MM.1S (cell line): ENCODE results near the gene GPC4.

Source experiments
- DNase-seq: peaks from one replicate; pipeline ENCODE4 v3.0.0-alpha.2; 2015
- H2AFZ ChIP-seq: fragments of 300-600 bp; sonication (generic); 2 replicates; pipeline ENCODE4 v1.6.0; 2016; ENCODE audit warnings: antibody characterized with exemption, low read length
- H3F3A ChIP-seq: fragments of 300-600 bp; sonication (generic); 2 replicates; pipeline ENCODE4 v1.6.1; 2016; ENCODE audit warnings: mild to moderate bottlenecking, antibody characterized with exemption, low read length, moderate library complexity, mixed read lengths; ENCODE audit not compliant: insufficient read depth
- H3K27ac ChIP-seq: fragments of 300-600 bp; sonication (generic); 2 replicates; pipeline ENCODE4 v1.5.1; 2016; ENCODE audit warnings: mild to moderate bottlenecking, low read length
- H3K27me3 ChIP-seq: fragments of 300-600 bp; sonication (generic); replicated peaks from 2 replicates; pipeline ENCODE4 v1.6.0; 2016; ENCODE audit warnings: low read length; ENCODE audit not compliant: insufficient read depth
- H3K36me3 ChIP-seq: fragments of 300-600 bp; sonication (generic); replicated peaks from 2 replicates; pipeline ENCODE4 v1.6.1; 2016; ENCODE audit warnings: mild to moderate bottlenecking, low read length, mixed read lengths; ENCODE audit not compliant: insufficient read depth
- H3K4me1 ChIP-seq: fragments of 300-600 bp; sonication (generic); 2 replicates; pipeline ENCODE4 v1.6.1; 2016; ENCODE audit warnings: low read length, mixed read lengths
- H3K4me2 ChIP-seq: fragments of 300-600 bp; sonication (generic); 2 replicates; pipeline ENCODE4 v1.6.0; 2016; ENCODE audit warnings: low read depth, low read length
- H3K4me3 ChIP-seq: fragments of 300-600 bp; sonication (generic); 2 replicates; pipeline ENCODE4 v1.5.1; 2016; ENCODE audit warnings: low read length, mixed read lengths
- H3K79me2 ChIP-seq: fragments of 300-600 bp; sonication (generic); 2 replicates; pipeline ENCODE4 v1.6.1; 2016; ENCODE audit warnings: mixed run types, low read length, mixed read lengths
- H3K9ac ChIP-seq: fragments of 300-600 bp; sonication (generic); 2 replicates; pipeline ENCODE4 v1.6.1; 2016; ENCODE audit warnings: low read length, mixed read lengths
- H3K9me2 ChIP-seq: fragments of 300-600 bp; sonication (generic); replicated peaks from 2 replicates; pipeline ENCODE4 v1.6.1; 2016; ENCODE audit warnings: mild to moderate bottlenecking, low read length, mixed read lengths; ENCODE audit not compliant: insufficient read depth
- H3K9me3 ChIP-seq: fragments of 300-600 bp; sonication (generic); replicated peaks from 2 replicates; pipeline ENCODE4 v1.6.1; 2016; ENCODE audit warnings: mild to moderate bottlenecking, low read length, mixed read lengths; ENCODE audit not compliant: insufficient read depth
- H4K20me1 ChIP-seq: fragments of 300-600 bp; sonication (generic); 2 replicates; pipeline ENCODE4 v1.6.1; 2016; ENCODE audit warnings: mild to moderate bottlenecking, low read length, moderate library complexity, mixed read lengths; ENCODE audit not compliant: insufficient read depth
- EZH2 ChIP-seq: fragments of 300-600 bp; sonication (generic); optimal IDR thresholded peaks from 2 replicates; pipeline ENCODE3; 2017; ENCODE audit warnings: low read depth, mild to moderate bottlenecking, antibody characterized with exemption, low read length, mixed read lengths
- EZH2phosphoT487 ChIP-seq: fragments of 300-600 bp; sonication (generic); IDR thresholded peaks from 2 replicates; pipeline ENCODE4 v1.6.1; 2018; ENCODE audit warnings: antibody characterized with exemption, low read length
- TF ChIP-seq, protein P1 (sequence below): fragments of 300-600 bp; sonication (generic); IDR thresholded peaks from 2 replicates; pipeline ENCODE4 v1.5.1; 2016; ENCODE audit warnings: antibody characterized with exemption, low read length, mixed read lengths

Gene GPC4

DNA sequence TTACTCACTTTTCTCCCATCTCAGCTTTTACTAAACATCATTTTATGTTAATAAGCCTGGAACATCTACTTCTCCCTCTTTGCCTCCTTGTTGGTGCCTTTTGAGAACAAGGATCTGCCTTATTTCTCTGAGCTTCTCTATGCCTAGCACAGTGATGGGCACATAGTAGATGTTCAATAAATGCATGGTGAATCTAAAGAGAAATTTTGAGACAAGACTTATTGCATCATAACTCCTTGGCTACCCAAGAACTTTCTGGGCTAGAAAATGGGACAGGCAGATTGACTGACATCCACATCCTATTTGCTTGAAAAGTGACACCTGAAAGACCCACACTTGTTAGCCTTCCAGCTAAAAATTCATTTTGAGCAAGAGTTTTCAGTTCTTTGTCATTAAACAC, 109.9 kb downstream of the GPC4 start:
- DNase-seq = no peak
- H3K27me3 ChIP-seq = no peaks in the 10 kb centered on the region
- H4K20me1 ChIP-seq = no peaks in the 10 kb centered on the region

DNA sequence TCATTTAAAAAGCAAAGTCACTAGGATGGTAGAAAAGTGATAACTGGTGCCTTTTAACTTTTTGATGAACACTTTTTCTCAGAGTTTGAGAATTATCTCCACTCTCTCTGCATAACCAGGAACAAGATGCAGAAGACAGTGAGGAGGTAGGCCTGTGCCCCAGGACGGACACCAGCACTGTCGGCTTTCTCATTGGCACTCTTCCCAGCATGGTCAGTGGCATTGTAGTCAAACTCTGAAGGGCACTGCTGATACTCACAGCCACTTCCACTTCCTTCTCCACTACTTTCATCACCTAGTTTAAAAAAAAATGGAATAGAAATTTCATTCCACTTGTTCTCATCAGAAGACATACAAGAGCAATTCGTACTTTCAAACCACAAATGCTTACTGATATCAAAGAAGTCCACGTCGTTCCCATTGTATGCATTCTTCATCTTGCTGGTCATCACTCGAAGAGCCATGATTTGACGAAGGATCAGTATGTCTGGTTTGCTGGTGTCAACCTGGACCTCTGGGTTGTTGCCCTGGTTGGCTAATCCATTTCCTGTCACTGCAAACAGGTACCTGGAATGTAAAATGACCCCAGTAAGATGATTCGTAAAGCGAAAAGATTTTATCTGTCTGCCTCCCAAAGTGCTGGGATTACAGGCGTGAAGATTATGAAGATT, 112.4 kb downstream of the GPC4 start:
- Histone ChIP-seq H3K9me2 (no peaks in the 10 kb centered on the region), H3K9ac (no peak overlapping the region), H3K4me1 (no peaks in the 10 kb centered on the region), H2AFZ (no peak overlapping the region), H3K27ac (no peak overlapping the region), H3K4me2 (no peak overlapping the region), H3K27me3 (no peaks in the 10 kb centered on the region), H3K4me3 (no peak overlapping the region), H3K36me3 (no peaks in the 10 kb centered on the region), H4K20me1 (no peaks in the 10 kb centered on the region), H3K9me3 (no peaks in the 10 kb centered on the region), H3F3A (no peaks in the 10 kb centered on the region), H3K79me2 (no peaks in the 10 kb centered on the region)
- TF ChIP-seq EZH2phosphoT487 (no peak), EZH2 (no peak)
- TF ChIP-seq, protein P1, sequence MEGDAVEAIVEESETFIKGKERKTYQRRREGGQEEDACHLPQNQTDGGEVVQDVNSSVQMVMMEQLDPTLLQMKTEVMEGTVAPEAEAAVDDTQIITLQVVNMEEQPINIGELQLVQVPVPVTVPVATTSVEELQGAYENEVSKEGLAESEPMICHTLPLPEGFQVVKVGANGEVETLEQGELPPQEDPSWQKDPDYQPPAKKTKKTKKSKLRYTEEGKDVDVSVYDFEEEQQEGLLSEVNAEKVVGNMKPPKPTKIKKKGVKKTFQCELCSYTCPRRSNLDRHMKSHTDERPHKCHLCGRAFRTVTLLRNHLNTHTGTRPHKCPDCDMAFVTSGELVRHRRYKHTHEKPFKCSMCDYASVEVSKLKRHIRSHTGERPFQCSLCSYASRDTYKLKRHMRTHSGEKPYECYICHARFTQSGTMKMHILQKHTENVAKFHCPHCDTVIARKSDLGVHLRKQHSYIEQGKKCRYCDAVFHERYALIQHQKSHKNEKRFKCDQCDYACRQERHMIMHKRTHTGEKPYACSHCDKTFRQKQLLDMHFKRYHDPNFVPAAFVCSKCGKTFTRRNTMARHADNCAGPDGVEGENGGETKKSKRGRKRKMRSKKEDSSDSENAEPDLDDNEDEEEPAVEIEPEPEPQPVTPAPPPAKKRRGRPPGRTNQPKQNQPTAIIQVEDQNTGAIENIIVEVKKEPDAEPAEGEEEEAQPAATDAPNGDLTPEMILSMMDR = no peak
- no peak for DNase-seq

More for the DNA sequence above, 109.9 kb downstream of the GPC4 start:
- no peaks in the 10 kb centered on the region for H3K36me3 ChIP-seq
- no peaks in the 10 kb centered on the region for H3K9me2 ChIP-seq
- no peaks in the 10 kb centered on the region for H3F3A ChIP-seq
- TF ChIP-seq EZH2phosphoT487 (no peak), EZH2 (no peak)
- TF ChIP-seq, protein P1 = no peak
- no peak overlapping the region for H2AFZ ChIP-seq
- H3K4me2 ChIP-seq = no peak overlapping the region
- no peaks in the 10 kb centered on the region for H3K79me2 ChIP-seq
- H3K9me3 ChIP-seq = no peaks in the 10 kb centered on the region
- H3K9ac ChIP-seq = no peak overlapping the region
- H3K4me3 ChIP-seq = no peak overlapping the region
- H3K27ac ChIP-seq = no peak overlapping the region
- no peaks in the 10 kb centered on the region for H3K4me1 ChIP-seq

DNA sequence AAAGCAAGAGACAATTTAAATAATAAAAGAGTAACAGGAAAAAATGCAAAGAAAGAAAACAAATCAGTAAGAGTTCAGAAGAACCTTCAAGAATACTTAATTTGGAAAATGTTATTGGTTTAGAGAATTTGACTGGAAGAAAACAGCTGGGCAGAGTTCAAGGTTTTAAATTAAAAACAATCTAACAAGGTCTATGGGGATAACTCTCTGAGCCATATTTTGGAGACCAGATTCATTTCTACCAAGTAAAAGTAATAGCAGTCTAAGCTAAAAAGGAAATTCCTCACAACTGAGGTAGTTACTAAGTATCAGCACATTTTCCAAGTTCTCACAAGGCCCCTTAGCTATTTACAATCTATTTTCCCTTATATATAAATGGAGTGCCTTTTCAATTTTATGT, 114.7 kb downstream of the GPC4 start:
- H2AFZ ChIP-seq = no peak overlapping the region
- no peaks in the 10 kb centered on the region for H3K9me3 ChIP-seq
- H3K36me3 ChIP-seq = no peaks in the 10 kb centered on the region
- no peak overlapping the region for H3K9ac ChIP-seq
- no peak for DNase-seq
- no peaks in the 10 kb centered on the region for H3K27me3 ChIP-seq
- no peaks in the 10 kb centered on the region for H4K20me1 ChIP-seq
- no peak overlapping the region for H3K4me3 ChIP-seq
- H3K27ac ChIP-seq = no peak overlapping the region
- no peaks in the 10 kb centered on the region for H3K79me2 ChIP-seq
- no peaks in the 10 kb centered on the region for H3F3A ChIP-seq
- TF ChIP-seq EZH2phosphoT487 (no peak), EZH2 (no peak)
- TF ChIP-seq, protein P1 = no peak
- H3K9me2 ChIP-seq = no peaks in the 10 kb centered on the region
- H3K4me2 ChIP-seq = no peak overlapping the region
- H3K4me1 ChIP-seq = no peaks in the 10 kb centered on the region
